GM21526 (cell line): ENCODE results near the gene FRZB.
"Not testable (repeated sequence)": the region's sequence is repeated elsewhere in the genome, so short reads cannot be mapped to it uniquely, and the experiment has no call there.

Source experiments
- ATAC-seq: cut with Tn5 transposase; IDR thresholded peaks from one replicate; pipeline ENCODE4 v1.9.1; 2021; ENCODE audit warnings: moderate library complexity; ENCODE audit not compliant: unreplicated experiment, low FRiP score

FRZB gene

DNA sequence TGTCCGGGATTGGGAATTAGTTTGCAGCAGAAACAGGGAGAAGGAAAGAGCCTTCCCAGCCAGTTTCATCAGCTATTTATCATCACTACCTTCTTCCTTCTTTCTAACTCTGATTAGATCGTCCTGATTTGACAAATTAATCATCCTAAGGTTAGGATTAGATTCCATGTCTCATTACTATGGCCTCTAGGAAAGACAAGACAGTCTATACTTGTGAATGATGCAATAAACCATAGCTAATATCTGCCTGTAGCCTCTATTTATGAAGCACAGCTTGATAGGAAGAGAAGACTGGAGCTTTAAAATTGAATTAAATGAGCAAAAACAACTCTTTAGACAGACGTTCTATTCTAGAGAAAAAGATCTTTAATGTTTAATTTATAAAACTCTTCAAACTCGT lies 25.2 kb upstream of the FRZB start:
- no peak for ATAC-seq

- no peak for ATAC-seq
These were observed 24.4 kb upstream of the FRZB start for GRCh38 chr2:182890773-182891378.

DNA sequence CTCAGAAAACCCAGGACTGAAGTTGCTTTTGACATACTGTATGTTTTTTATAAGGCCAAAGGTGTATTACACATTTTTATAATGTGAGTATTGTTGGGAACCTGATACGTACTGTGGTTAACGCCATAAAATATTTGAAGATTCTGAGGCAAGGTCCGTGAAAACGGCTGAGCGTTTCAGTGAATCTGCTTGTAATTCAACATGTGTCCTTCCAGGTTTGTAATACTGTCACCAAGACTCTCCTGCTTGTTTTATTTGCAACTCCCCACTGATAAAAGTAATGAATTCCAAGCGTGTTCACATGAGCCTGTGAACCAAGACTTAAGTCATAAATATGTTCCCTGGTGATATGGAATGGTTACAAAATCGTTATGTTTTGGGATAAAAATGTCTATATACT lies 23.9 kb upstream of the FRZB start:
- ATAC-seq: no peak

DNA sequence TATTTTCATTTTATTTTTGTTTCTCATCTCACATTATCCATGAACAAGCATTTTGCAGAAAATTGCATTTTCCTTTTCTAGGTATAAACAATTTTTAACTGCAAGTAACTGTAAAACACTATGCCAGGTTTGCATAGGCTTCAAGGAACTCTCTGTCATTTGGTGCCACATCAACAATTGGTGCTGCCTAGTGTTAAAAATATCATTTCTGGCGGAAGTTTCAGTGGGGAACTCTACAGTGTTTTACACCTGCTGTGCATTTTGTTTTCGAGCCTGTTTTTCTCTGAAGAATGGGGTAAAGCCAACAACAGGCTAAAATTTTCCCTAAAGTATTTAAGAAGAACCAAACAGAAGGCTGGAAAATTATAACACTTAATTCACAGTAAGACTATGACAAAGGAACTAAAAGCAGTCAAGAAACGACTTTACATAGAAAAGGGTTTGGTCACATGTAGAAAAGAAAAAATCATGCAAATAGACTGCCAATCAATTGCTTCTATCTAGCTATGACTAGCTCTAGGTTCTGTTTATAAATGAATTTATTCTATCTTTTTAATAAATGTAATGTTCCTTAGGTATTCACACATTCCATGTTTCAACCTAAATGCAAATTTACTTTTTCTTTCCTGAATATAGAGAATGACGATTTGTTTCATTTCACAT lies 21.4 kb upstream of the FRZB start:
- ATAC-seq: no peak

DNA sequence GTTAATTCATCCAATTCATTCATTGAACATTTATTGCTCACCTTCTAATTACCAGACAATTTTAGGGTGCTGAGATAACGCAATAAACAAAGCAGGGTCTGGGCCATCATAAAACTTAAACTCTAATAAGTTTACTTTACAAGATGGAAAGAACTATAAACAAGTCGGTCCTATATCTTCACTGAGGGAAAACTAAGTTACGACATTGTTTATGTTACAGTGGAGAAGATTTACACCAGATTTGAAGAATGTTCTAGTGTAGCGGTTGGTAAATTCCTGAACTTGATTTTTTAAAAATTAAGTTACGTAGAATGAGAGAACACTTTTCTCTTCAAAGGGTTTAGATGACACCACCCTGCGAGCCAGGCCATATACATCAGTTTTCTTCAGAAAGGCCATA lies 20.7 kb upstream of the FRZB start:
- no peak for ATAC-seq

GRCh38 chr2:182885771-182886170 lies 19.3 kb upstream of the FRZB start:
- ATAC-seq: no peak

DNA sequence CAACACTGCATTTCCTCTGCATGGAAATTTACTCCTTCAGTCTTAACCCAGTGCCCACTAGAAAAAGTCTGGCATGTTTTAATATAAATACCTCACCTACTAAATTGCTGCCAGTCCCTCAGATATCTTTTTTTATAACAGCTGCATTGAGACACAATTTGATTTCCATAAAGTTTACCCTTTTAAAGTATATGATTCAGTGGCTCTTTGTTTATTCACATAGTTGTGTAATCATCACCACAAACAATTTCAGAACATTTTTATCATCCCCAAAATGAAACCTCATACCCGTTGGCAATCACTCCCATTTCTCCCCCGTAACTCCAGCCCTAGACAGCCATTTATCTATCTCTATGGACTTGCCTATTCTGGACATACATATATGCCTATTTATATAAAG lies 17.0 kb upstream of the FRZB start:
- ATAC-seq: no peak

- ATAC-seq: not testable (repeated sequence)
These were observed 13.7 kb upstream of the FRZB start for GRCh38 chr2:182880100-182880499.

DNA sequence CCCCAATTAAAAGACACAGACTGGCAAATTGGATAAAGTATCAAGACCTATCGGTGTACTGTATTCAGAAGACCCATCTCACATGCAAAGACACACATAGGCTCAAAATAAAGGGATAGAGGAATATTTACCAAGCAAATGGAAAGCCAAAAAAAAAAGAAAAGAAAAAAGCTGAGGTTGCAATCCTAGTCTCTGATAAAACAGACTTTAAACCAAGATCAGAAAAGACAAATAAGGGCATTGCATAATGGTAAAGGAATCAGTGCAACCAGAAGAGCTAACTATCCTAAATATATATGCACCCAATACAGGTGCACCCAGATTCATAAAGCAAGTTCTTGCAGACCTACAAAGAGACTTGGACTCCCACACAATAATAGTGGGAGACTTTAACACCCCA lies 10.2 kb upstream of the FRZB start:
- ATAC-seq: not testable (repeated sequence)

- no peak for ATAC-seq
These were observed 3.8 kb upstream of the FRZB start for GRCh38 chr2:182870227-182870626.

DNA sequence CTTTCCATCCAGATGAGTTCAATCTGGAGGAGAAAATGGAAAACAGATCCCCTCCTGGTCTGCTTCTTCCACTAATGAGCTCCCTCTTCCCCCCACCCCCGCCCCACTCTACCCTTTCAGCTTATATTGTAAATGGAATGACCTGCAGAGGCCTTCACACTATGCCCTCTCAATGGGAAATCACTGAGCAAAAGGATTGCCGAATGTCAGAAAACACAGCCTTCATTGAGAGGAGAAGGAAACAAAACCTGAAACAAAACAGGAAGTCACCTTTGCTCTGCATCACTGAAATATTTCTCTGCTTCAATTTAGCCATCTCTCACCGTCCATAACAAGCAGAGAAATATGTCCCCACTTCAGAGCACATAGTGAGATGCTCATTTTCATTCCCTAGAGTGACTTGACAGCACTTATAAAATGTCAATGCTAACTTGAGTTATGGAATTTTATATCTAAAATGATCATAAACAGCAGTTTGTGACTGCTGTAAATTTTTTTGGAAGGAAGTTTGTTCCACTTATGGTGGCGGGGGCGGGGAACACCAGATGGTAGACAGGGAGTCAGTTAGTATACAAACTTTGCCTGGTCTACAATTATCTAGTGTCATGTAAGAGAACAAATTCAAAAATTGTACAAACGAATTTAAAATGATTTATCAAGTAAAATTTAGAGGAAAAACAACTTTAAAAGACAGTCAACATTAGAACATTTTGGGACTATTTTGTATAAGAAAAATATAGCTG lies 1.8 kb upstream of the FRZB start:
- ATAC-seq: no peak

DNA sequence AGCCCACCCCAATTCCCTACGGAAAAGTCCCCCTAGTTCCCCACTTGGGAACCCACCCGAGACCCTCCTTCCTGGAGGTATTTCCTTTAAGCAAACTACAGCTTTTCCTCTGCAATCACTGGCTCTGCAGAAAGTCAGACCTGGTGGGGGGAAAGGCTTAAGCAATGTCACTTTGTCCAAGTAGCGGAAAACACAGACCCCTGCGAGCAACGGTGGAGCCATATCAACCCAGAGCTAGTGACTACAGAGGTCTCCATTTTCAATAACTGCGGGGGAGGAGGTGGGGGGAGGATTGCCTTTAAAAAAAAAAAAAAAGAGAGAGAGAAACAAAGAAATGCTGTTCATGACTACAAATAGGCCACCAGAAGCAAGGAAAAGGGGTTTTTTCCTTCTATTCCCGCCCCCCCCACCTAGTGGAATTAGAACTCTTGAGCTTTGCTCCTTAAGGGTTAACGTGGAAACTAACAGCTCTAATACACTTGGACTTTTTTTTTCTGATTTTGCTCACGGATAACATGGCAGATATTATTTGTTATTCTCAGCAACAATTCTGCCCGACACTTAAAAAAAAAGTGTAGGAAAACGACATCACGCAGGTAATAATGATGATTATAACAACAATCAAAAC lies 1.1 kb upstream of the FRZB start:
- ATAC-seq: no peak

GRCh38 chr2:182866095-182866460 lies 359 bp downstream of the FRZB start:
- ATAC-seq: no peak

DNA sequence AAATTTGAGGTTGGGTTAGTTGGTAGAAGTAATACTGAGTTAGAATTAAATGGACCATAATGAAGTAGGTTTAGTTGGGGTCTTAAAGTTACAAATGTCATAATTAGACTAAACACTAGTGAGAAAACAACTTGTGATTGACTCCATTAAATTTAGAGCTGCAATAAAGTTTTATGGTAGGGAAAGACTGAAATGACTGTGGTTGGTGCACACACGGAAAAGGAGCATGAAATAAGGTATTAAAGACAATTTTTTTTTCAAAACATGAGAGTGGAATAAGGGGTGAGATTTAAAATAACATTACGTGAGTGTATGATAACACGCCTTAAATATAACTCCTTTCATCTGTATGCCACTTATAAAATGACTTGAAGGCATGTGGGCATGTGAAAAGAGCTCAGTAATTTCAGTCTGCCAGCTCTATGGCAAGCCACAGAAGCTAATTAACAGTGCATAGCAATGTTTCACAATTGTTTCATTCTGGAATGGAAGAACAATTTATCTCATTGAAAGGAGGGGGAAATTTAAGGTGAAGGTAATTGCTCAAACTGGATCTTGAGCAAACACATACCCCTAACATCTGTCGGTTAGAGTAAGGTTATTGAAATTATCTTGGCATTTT lies 1.4 kb downstream of the FRZB start:
- ATAC-seq: no peak

DNA sequence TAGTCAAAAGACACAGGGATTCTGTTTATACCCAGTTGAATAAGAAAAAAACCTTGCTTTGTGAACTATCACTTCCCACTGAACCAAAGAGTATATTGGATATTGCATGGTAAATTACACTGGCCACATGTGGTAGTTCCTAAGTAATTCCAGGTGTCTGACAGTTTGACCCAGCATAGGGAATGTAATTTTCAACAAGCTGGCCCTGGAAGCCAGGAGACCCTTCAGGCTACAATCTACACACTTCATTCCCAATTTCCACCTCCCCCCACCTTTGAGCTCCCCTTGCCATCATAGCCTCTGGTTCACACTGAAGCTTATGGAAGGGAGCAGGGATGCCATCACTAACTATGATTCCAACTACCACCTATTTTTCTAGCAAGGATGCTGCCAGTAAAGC lies 2.8 kb downstream of the FRZB start:
- no peak for ATAC-seq

- no peak for ATAC-seq
These were observed 4.3 kb downstream of the FRZB start for GRCh38 chr2:182862091-182862490.

- no peak for ATAC-seq
These were observed 5.6 kb downstream of the FRZB start for GRCh38 chr2:182860858-182861257.

DNA sequence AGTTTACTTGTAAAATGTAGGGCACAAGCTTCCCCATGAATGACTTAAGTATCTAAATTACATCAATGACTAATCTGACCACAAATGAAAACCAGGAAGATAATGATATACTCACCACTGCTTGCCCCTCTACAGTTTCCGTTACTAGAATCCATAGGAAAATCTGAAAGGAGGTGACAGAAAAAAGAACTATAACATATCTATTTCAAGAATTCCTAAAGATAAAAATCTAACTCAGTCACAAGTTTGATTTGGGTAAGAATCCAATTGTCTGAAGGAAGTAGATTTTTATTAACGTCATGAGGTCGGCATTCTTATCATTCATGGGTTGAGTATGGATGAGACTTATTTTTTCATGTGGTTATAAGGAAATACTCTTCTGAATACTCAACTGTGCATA lies 7.8 kb downstream of the FRZB start:
- ATAC-seq: no peak

GRCh38 chr2:182855376-182855775 lies 11.1 kb downstream of the FRZB start:
- ATAC-seq: no peak

DNA sequence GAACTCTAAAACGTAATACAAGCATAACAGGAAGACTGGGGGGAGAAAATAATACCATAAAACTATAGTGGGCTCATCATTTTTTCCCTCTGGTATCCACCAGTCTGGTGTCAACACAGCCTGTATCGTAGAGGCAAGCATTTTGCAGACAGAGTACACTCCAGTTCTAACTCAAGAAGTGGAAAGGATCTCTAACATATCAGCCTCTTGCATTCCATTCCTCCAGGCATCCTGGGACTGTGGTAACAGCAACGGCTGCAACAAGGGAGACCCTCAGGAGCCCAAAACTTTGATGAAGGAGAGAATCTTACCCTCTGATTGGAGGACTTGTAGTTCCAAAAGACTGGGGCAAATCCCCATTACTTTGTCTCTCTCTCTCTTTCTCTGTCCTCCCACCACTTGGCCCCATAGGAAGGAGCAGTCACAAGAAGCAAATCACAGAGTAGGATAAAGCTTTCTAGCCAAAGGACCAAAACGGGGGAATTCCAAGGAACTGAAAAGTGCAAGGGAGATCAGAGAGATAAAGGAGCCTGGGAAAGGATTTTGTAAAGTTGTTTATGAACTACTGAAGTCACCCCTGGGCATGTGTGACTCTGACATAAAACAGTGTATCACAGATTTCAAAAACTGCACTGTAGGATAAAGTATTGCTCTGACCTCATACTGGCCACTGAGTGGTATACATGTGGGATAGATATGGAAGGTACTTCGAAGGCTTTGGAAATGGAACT lies 11.9 kb downstream of the FRZB start:
- ATAC-seq: no peak
